ENCODE data around the gene SMCO2.

GRCh38 chr12:27464220-27464554 lies 17.7 kb downstream of the SMCO2 start:
- TF ChIP-seq CTCF (IDR thresholded peaks at IDR 0.05), result no peak; the same call in 1 of the 2 replicates
- TF ChIP-seq TCF7L2 (IDR thresholded peaks at IDR 0.05; ENCODE audit: low read depth, low read length), result no peak

All from Panc1 (cell line).